Neural progenitor cell (in vitro differentiated cells): ENCODE measurements around the gene PLEKHA7.

Source experiments
- CTCF ChIP-seq: fragments of 200-600 bp; sonication (generic); IDR thresholded peaks from 2 replicates; pipeline ENCODE4 v1.5.1; 2017; ENCODE audit warnings: antibody characterized with exemption, mild to moderate bottlenecking
- EZH2 ChIP-seq: fragments of 200-600 bp; sonication (generic); IDR thresholded peaks from 2 replicates; pipeline ENCODE4 v1.6.1; 2017; ENCODE audit warnings: antibody characterized with exemption, mild to moderate bottlenecking, moderate library complexity
- EZH2phosphoT487 ChIP-seq: fragments of 200-600 bp; sonication (generic); IDR thresholded peaks from 2 replicates; pipeline ENCODE4 v1.6.1; 2017; ENCODE audit warnings: antibody characterized with exemption

- TF ChIP-seq CTCF: no peak
- TF ChIP-seq EZH2phosphoT487: no peak
- TF ChIP-seq EZH2: no peak
Measured at GRCh38 chr11:17024924-17025323, 10.7 kb upstream of the PLEKHA7 start.
